Keratinocyte (primary cell): Measurements from ENCODE around the gene PTPRF. TPM values are rescaled to one million over a fixed set of nuclear protein-coding genes. Genes with fewer than 3 reads are reported as not detected.

ENCODE experiments used
- DNase-seq: peaks from one replicate; pipeline ENCODE4 v3.0.0-alpha.2; 2011; ENCODE audit warnings: low read depth, missing footprints, low spot score
- FAIRE-seq: peaks from 2 replicates; lab custom pipeline; 2011; peaks lifted over from hg19 to GRCh38; lab: Jason Lieb, UNC
- H2AFZ ChIP-seq: 2 replicates; pipeline ENCODE4 v1.6.0; 2012; ENCODE audit warnings: low read length, control low read depth, inconsistent platforms; ENCODE audit not compliant: control insufficient read depth
- H3K27ac ChIP-seq: 2 replicates; pipeline ENCODE4 v1.5.1; 2011; ENCODE audit warnings: low read length; ENCODE audit not compliant: control insufficient read depth, insufficient read depth
- H3K27me3 ChIP-seq: 3 replicates; pipeline ENCODE4 v1.6.0; 2011; ENCODE audit warnings: low read length; ENCODE audit not compliant: control insufficient read depth, insufficient read depth; ENCODE audit errors: extremely low read depth
- H3K36me3 ChIP-seq, 2 experiments: 2 replicates in 1 of 2; 3 replicates in 1 of 2; pipeline ENCODE4 v1.5.1; 2011; ENCODE audit warnings: low read length in 2 of 2, mild to moderate bottlenecking in 1 of 2; ENCODE audit not compliant: control insufficient read depth in 2 of 2, insufficient read depth in 2 of 2; ENCODE audit errors: extremely low read depth in 1 of 2
- H3K4me1 ChIP-seq: 3 replicates; pipeline ENCODE4 v1.5.1; 2011; ENCODE audit warnings: low read length; ENCODE audit not compliant: control insufficient read depth, insufficient read depth; ENCODE audit errors: extremely low read depth
- H3K4me2 ChIP-seq: 3 replicates; pipeline ENCODE4 v1.6.0; 2011; ENCODE audit warnings: low read depth, low read length; ENCODE audit not compliant: control insufficient read depth, insufficient read depth; ENCODE audit errors: extremely low read depth
- H3K4me3 ChIP-seq, 3 experiments: fragments of 200-600 bp in 1 of 3; sonication (generic) in 1 of 3; 2 replicates in 2 of 3; 3 replicates in 1 of 3; pipeline ENCODE4 v1.5.1; 2011 to 2016; ENCODE audit warnings: low read length in 3 of 3, mild to moderate bottlenecking in 3 of 3, control low read depth in 2 of 3, inconsistent platforms in 1 of 3, low read depth in 1 of 3, mixed read lengths in 1 of 3, mixed run types in 1 of 3, moderate library complexity in 1 of 3; ENCODE audit not compliant: control insufficient read depth in 2 of 3, insufficient read depth in 2 of 3; ENCODE audit errors: extremely low read depth in 1 of 3
- H3K79me2 ChIP-seq: 2 replicates; pipeline ENCODE4 v1.6.0; 2012; ENCODE audit warnings: low read length; ENCODE audit not compliant: control insufficient read depth, insufficient read depth
- H3K9ac ChIP-seq: 3 replicates; pipeline ENCODE4 v1.6.0; 2011; ENCODE audit warnings: low read length; ENCODE audit not compliant: control insufficient read depth, insufficient read depth; ENCODE audit errors: extremely low read depth
- H3K9me1 ChIP-seq: 3 replicates; pipeline ENCODE4 v1.6.0; 2011; ENCODE audit warnings: low read length; ENCODE audit not compliant: control insufficient read depth, insufficient read depth; ENCODE audit errors: extremely low read depth
- H3K9me3 ChIP-seq: 2 replicates; pipeline ENCODE4 v1.5.1; 2012; ENCODE audit warnings: low read depth, low read length; ENCODE audit not compliant: control insufficient read depth
- H4K20me1 ChIP-seq: 3 replicates; pipeline ENCODE4 v1.6.0; 2011; ENCODE audit warnings: low read length; ENCODE audit not compliant: control insufficient read depth, insufficient read depth; ENCODE audit errors: extremely low read depth
- CTCF ChIP-seq, 3 experiments: IDR thresholded peaks in 1 of 3; conservative IDR thresholded peaks in 1 of 3; optimal IDR thresholded peaks in 1 of 3; 2 replicates in 2 of 3; 3 replicates in 1 of 3; pipeline versions ENCODE3 to v1.5.1; 2011; ENCODE audit warnings: low read length in 3 of 3, mild to moderate bottlenecking in 3 of 3, moderate library complexity in 2 of 3, control low read depth in 1 of 3, inconsistent platforms in 1 of 3; ENCODE audit not compliant: insufficient read depth in 2 of 3; ENCODE audit errors: extremely low read depth in 1 of 3
- EZH2 ChIP-seq: IDR thresholded peaks from one replicate; pipeline ENCODE4 v1.6.1; 2012; ENCODE audit warnings: inconsistent platforms, mild to moderate bottlenecking, low read length, moderate library complexity
- dilution Hi-C: fragments of 300-500 bp; cut with MboI; formaldehyde crosslinking; loops from one replicate; pipeline ENCODE4 v1.7.0; 2020; ENCODE audit warnings: low sequenced_read_pairs; ENCODE audit not compliant: extremely low pct_ligation_motif_present
- polyA plus RNA-seq, 5 experiments: library from polyadenylated mRNA; depleted of rRNA in 3 of 5; stranded (reverse) in 3 of 5; stranded (forward) in 1 of 5; unstranded in 1 of 5; fragments of >200 nt; gene quantifications; 1 replicate in 1 of 5; 2 replicates in 3 of 5; 3 replicates in 1 of 5; pipeline versions ENCODE4 v1.2.1 to v1.2.3, GENCODE V29; 2011 to 2012; ENCODE audit warnings: missing spikeins in 2 of 5, low read depth in 1 of 5, low replicate concordance in 1 of 5

Gene PTPRF
- polyA plus RNA-seq, 1 donor (not counting 4 experiments of a cell fraction or from before 2014, with no cell fraction given): 161 TPM

GRCh38 chr1:43614211-43614610 lies 83.5 kb downstream of the PTPRF start:
- H3K4me2 ChIP-seq: no peak overlapping the region
- dilution Hi-C loops: no loop called here
- no peak overlapping the region for H3K9ac ChIP-seq
- no peaks in the 10 kb centered on the region for H4K20me1 ChIP-seq
- H3K79me2 ChIP-seq: no peaks in the 10 kb centered on the region
- peaks cover 56 to 63% of the 10 kb centered on the region in 2 experiments for H3K36me3 ChIP-seq
- no peak overlapping the region for H3K4me3 ChIP-seq
- no peak for FAIRE-seq
- H3K9me1 ChIP-seq: no peaks in the 10 kb centered on the region
- H3K27me3 ChIP-seq: no peaks in the 10 kb centered on the region
- H3K4me1 ChIP-seq: no peaks in the 10 kb centered on the region
- no peak overlapping the region for H3K27ac ChIP-seq
- no peak for DNase-seq
- no peak overlapping the region for H2AFZ ChIP-seq
- no peaks in the 10 kb centered on the region for H3K9me3 ChIP-seq
- no peak for TF ChIP-seq CTCF (optimal IDR thresholded peaks at IDR 0.05 in 1 of 3, IDR thresholded peaks at IDR 0.05 in 1 of 3, conservative IDR thresholded peaks at IDR 0.05 in 1 of 3; ENCODE audit: extremely low read depth in 1 of 3, insufficient read depth in 2 of 3, low read length in 3 of 3)
- no peak for TF ChIP-seq EZH2

GRCh38 chr1:43614891-43615290 lies 84.2 kb downstream of the PTPRF start:
- no peak for DNase-seq
- Histone ChIP-seq H3K9ac (no peak overlapping the region), H3K4me1 (no peaks in the 10 kb centered on the region), H3K36me3 (peaks cover 51 to 62% of the 10 kb centered on the region in 2 experiments), H3K9me3 (no peaks in the 10 kb centered on the region), H4K20me1 (no peaks in the 10 kb centered on the region), H3K9me1 (no peaks in the 10 kb centered on the region), H3K4me3 (no peak overlapping the region), H3K27ac (no peak overlapping the region), H3K79me2 (no peaks in the 10 kb centered on the region), H3K4me2 (no peak overlapping the region), H2AFZ (no peak overlapping the region), H3K27me3 (no peaks in the 10 kb centered on the region)
- FAIRE-seq: no peak
- TF ChIP-seq CTCF (optimal IDR thresholded peaks at IDR 0.05 in 1 of 3, IDR thresholded peaks at IDR 0.05 in 1 of 3, conservative IDR thresholded peaks at IDR 0.05 in 1 of 3; ENCODE audit: extremely low read depth in 1 of 3, insufficient read depth in 2 of 3, low read length in 3 of 3) (no peak), EZH2 (no peak)
- dilution Hi-C loops: no loop called here
